ENCODE results near the gene LTBP4.

LTBP4 gene

DNA sequence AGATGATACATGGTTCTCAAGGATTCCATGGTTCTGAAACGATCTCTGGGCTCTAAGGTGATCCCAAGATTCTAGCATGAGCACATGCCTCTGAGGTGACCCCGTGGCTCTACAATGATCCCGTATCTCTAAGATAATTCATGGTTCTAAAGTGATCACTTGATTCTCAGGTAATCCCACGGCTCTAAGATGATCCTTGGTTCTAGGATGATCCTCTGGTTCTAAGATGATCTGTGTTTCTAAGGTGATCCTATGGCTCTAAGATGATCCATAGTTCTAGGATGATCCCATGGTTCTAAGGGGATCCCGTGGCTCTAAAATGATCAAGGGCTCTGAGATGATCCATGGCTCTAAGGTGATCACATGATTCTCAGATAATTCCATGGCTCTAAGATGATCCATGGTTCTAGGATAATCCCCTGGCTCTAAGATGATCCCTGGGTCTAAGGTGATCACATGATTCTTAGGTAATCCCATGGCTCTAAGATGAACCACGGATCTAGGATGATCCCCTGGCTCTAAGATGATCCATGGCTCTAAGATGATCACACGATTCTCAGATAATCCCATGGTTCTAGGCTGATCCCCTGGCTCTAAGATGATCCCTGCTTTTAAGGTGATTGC lies 67.9 kb downstream of the LTBP4 start:
- POLR2A ChIA-PET, result no interaction called here
- no peak for DNase-seq (ENCODE audit: extremely low spot score)
- CTCF ChIA-PET, result no interaction called here
- TF ChIP-seq, protein P1, sequence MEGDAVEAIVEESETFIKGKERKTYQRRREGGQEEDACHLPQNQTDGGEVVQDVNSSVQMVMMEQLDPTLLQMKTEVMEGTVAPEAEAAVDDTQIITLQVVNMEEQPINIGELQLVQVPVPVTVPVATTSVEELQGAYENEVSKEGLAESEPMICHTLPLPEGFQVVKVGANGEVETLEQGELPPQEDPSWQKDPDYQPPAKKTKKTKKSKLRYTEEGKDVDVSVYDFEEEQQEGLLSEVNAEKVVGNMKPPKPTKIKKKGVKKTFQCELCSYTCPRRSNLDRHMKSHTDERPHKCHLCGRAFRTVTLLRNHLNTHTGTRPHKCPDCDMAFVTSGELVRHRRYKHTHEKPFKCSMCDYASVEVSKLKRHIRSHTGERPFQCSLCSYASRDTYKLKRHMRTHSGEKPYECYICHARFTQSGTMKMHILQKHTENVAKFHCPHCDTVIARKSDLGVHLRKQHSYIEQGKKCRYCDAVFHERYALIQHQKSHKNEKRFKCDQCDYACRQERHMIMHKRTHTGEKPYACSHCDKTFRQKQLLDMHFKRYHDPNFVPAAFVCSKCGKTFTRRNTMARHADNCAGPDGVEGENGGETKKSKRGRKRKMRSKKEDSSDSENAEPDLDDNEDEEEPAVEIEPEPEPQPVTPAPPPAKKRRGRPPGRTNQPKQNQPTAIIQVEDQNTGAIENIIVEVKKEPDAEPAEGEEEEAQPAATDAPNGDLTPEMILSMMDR (IDR thresholded peaks at IDR 0.05; ENCODE audit: control extremely low read depth, extremely low read depth, low read depth, missing control alignments), result no peak

DNA sequence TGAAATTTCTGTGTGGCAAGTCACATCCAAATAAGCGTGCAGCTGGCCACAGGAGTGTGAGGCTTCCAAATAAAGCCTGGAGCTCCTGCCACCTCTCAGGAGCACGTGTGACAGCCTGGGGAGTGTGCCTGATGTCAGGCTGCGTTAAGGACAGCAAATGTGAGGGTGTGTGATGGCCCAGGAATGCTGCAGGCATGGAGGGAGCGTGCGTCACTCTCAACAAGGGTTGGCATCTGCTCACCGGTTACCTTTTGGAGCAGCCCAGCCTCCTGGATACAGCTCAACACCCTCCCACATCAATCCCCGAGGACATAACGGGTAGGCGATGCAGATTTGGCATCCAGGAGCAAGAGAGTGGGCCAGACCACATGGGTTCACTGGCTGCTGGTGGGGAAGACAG lies 70.2 kb downstream of the LTBP4 start:
- TF ChIP-seq, protein P1 (IDR thresholded peaks at IDR 0.05; ENCODE audit: control extremely low read depth, extremely low read depth, low read depth, missing control alignments), result no peak
- ChIA-PET POLR2A (no interaction called here), CTCF (interaction anchor here (0.9 to 1.8 kb wide), 3 partner anchors 8 to 37 kb away, joined by 3 to 9 read pairs (median 5); no protein-coding TSS in a partner anchor)
- no peak for DNase-seq (ENCODE audit: extremely low spot score)

DNA sequence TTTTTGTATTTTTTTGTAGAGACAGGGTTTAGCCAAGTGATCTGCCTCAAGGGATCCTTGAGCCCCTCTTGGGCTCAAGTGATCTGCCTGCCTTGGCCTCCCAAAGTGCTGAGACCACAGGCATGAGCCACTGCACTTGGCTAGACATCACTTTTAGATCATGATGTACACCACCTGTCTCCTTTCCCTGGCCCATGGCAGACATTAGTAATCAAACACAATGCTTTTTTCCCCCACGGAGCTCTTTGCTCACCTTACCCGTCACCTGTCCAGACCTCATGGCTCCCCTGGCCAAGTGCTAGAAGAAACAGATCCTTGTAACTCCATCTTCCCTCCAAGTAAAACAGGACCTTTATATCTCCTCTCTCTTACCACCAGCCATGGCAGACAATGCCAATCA lies 70.9 kb downstream of the LTBP4 start:
- POLR2A ChIA-PET, result no interaction called here
- TF ChIP-seq, protein P1 (IDR thresholded peaks at IDR 0.05; ENCODE audit: control extremely low read depth, extremely low read depth, low read depth, missing control alignments), result no peak
- DNase-seq (ENCODE audit: extremely low spot score), result no peak
- CTCF ChIA-PET, result interaction anchor here (1.2 to 1.8 kb wide), 2 partner anchors 9 to 38 kb away, joined by 5 to 9 read pairs; no protein-coding TSS in a partner anchor

DNA sequence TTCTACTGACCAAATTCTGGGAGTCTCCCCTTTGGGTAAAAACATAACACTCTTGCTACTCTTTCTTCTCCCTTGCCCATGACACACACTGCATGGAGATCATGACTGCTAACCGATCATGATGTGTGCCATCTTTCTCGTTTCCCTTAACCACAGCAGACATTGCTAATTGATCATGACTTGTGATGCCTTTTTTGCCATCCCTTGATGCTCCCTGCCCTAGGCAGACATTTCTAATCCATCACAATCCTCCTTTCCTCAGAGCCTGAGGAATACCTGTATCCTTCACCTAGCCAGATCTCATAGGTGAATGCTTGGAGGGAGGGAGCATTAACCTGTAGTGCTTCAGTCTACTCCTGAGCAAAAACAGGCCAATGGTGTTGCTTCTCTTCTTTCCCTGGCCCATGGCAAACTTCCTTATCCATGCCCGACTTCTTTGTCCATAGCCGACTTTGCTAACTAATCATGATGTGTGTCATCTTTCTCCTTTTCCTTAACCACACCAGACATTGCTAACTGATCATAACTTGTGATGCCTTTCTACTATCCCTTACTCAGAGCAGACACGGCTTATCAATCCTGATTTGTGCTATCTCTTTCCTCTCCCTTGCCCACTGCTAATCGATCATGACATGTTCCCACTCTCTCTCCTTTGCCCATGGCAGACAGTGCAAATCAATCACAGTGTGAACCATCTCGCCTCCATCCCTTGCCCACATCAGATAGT lies 71.6 kb downstream of the LTBP4 start:
- POLR2A ChIA-PET, result no interaction called here

DNA sequence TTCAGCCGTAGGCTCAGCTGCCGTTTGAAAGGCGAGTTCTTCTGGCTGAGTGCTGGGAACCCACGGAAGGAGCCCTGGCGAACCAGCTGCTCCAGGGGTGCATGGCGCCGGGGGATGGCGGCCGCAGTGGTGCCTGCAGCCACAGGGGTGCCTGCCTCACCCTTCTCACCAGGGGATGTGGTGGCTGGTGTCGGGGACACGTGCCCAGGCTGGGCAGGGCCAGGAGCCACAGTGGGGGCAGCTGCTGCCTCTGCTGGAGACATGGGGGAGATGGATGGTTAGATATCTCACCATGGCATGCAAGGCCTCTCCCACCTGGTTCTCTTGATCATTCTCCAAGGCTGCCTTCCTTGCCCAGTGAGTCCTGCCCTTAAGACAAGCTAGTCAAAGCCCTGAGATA lies 72.2 kb downstream of the LTBP4 start:
- ChIA-PET POLR2A (no interaction called here), CTCF (interaction anchor here (1.4 to 3.5 kb wide), 2 partner anchors 10 to 134 kb away, joined by 5 to 14 read pairs; no protein-coding TSS in a partner anchor)
- DNase-seq (ENCODE audit: extremely low spot score), result no peak
- TF ChIP-seq, protein P1 (IDR thresholded peaks at IDR 0.05; ENCODE audit: control extremely low read depth, extremely low read depth, low read depth, missing control alignments), result no peak

More for the DNA sequence above, 71.6 kb downstream of the LTBP4 start:
- no peak for DNase-seq (ENCODE audit: extremely low spot score)
- CTCF ChIA-PET, result interaction anchor here (1.2 to 3.5 kb wide), 3 partner anchors 9 to 38 kb away, joined by 5 to 14 read pairs (median 9); no protein-coding TSS in a partner anchor
- TF ChIP-seq, protein P1 (IDR thresholded peaks at IDR 0.05; ENCODE audit: control extremely low read depth, extremely low read depth, low read depth, missing control alignments), result no peak

DNA sequence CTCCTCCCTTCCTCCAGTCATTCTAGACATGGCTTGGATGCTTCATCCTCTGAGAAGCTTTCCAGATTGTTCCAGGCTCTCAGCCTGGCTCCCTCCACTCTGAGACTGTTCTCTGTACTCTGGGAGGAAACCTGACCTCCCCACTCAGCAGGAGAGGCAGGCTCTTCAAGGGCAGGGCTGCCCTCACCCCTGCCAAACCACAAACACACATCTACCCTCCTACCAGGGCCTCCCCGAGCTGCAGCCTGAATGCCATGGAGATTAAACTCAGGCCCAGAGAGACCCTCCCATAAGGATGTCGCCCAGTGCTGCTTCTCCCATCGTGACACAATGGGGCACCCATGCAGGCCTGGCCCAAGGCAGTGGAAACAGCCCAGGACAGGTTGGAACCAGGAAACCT lies 73.1 kb downstream of the LTBP4 start:
- ChIA-PET CTCF (interaction anchor here (1.4 to 3.5 kb wide), 2 partner anchors 11 to 133 kb away, joined by 5 to 14 read pairs; no protein-coding TSS in a partner anchor), POLR2A (no interaction called here)
- TF ChIP-seq, protein P1 (IDR thresholded peaks at IDR 0.05; ENCODE audit: control extremely low read depth, extremely low read depth, low read depth, missing control alignments), result no peak
- no peak for DNase-seq (ENCODE audit: extremely low spot score)
